Lower leg skin (tissue), 4 donors: Measurements from ENCODE around the gene MAPK14. TPM values are rescaled to one million over a fixed set of nuclear protein-coding genes. Genes with fewer than 3 reads are reported as not detected.
"Not testable (repeated sequence)": the region's sequence is repeated elsewhere in the genome, so short reads cannot be mapped to it uniquely, and the experiment has no call there.

ENCODE experiments used
- DNase-seq, 2 donors: peaks; one replicate each; pipeline ENCODE4 v3.0.0-alpha.2; 2019; ENCODE audit warnings: low spot score in 2 of 2
- H3K4me3 ChIP-seq: fragments of 200-600 bp; sonication (generic); 2 replicates; pipeline ENCODE4 v1.5.1; 2017; ENCODE audit warnings: mild to moderate bottlenecking, low read depth; ENCODE audit not compliant: poor library complexity, severe bottlenecking
- CTCF ChIP-seq, 3 donors: fragments of 450-650 bp; IDR thresholded peaks; one replicate each; pipeline ENCODE4 v1.5.1; 2016; ENCODE audit warnings: antibody characterized with exemption in 3 of 3, mild to moderate bottlenecking in 3 of 3, moderate library complexity in 2 of 3
- POLR2A ChIP-seq, 2 donors: fragments of 450-650 bp; IDR thresholded peaks; one replicate each; pipeline ENCODE4 v1.6.1; 2016 to 2017; ENCODE audit warnings: antibody characterized with exemption in 2 of 2, mild to moderate bottlenecking in 1 of 2, moderate library complexity in 1 of 2
- WGBS, 2 donors: methylation state at CpG; one replicate each; pipeline ENCODE4 v1.1.5; 2018; 5-methylcytosine and 5-hydroxymethylcytosine counted together
- intact Hi-C: fragments of 100-400 bp; cut with DNase I; formaldehyde crosslinking; loops from one replicate; pipeline ENCODE4 v1.15.0; 2023; ENCODE audit warnings: low total_unique reads
- total RNA-seq, 4 donors: library from RNA; depleted of rRNA; stranded (reverse); fragments of >200 nt; gene quantifications; one replicate each; pipeline ENCODE4 v1.1.0, GENCODE V29; 2016

Gene MAPK14
- total RNA-seq, 4 donors from 2014 or later = 63.0 to 153 (median 77.7) TPM

- 79 to 81% methylated on average over 4 of the region's 4 CpGs for WGBS, 2 donors
- intact Hi-C loops = no loop called here
- no peak overlapping the region for H3K4me3 ChIP-seq
- no peak for DNase-seq
- TF ChIP-seq POLR2A (IDR thresholded peaks at IDR 0.05) = no peak
- no peak for TF ChIP-seq CTCF (IDR thresholded peaks at IDR 0.05)
These were observed 94.3 kb downstream of the MAPK14 start for GRCh38 chr6:36121787-36122494.

- no peak overlapping the region for H3K4me3 ChIP-seq
- TF ChIP-seq CTCF (IDR thresholded peaks at IDR 0.05) (no peak), POLR2A (IDR thresholded peaks at IDR 0.05) (no peak)
- DNase-seq = no peak
- 75 to 77% methylated on average over 11 of the region's 11 CpGs for WGBS, 2 donors
- intact Hi-C loops = no loop called here
These were observed 95.1 kb downstream of the MAPK14 start for GRCh38 chr6:36122495-36123269.

GRCh38 chr6:36123270-36124139, 95.9 kb downstream of the MAPK14 start:
- intact Hi-C loops = no loop called here

DNA sequence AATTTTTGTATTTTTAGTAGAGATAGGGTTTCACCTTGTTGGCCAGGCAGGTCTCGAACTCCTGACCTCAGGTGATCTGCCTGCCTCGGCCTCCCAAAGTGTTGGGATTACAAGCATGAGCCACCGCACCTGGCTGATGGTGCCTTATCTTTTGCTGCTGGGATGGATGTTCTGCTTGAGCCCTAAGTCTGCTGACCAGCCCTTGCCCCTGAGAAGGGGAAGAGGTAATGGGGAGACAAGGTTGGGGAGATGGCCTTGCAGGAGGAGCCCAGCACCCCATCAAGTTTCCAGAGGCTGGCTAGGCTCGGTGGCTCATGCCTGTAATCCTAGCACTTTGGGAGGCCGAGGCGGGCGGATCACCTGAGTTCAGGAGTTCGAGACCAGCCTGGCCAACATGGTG, 96.7 kb downstream of the MAPK14 start:
- WGBS, 2 donors = 83 to 87% methylated on average over 8 of the region's 8 CpGs
- H3K4me3 ChIP-seq, intact Hi-C loops: not testable (repeated sequence)
- DNase-seq = peak in 1 of 2 donors; percentile 73

More at GRCh38 chr6:36123270-36124139, 95.9 kb downstream of the MAPK14 start:
- 38 to 39% methylated on average over 10 of the region's 10 CpGs for WGBS, 2 donors
- H3K4me3 ChIP-seq = no peak overlapping the region
- peak; percentile 73 to 97 for DNase-seq
- TF ChIP-seq CTCF (IDR thresholded peaks at IDR 0.05) = no peak
- TF ChIP-seq POLR2A (IDR thresholded peaks at IDR 0.05) = no peak

DNA sequence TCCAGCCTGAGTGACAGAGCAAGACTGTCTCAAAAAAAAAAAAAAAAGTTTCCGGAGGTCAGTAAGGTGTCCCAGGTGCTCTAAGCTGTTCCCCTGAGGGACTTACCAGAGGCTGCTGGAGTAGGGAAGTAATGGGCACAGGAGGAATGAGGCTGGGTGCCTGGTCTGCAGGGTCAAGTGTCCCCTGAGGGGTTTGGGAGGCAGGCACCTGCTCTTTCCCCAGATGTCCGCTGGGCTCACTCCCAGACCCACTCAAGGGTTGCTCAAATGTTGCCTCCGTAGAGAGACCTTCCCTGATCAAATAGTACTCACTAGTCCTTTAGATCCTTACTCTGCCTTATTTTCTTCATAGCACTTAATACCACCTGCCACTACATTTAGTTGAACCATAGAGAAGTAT, 97.3 kb downstream of the MAPK14 start:
- WGBS, 2 donors = 71 to 87% methylated on average over 3 of the region's 3 CpGs
- TF ChIP-seq POLR2A (IDR thresholded peaks at IDR 0.05) (no peak), CTCF (IDR thresholded peaks at IDR 0.05) (no peak)
- intact Hi-C loops = no loop called here
- H3K4me3 ChIP-seq = no peak overlapping the region
- peak in 1 of 2 donors; percentile 74 for DNase-seq

GRCh38 chr6:36125575-36125974, 98.0 kb downstream of the MAPK14 start:
- intact Hi-C loops = no loop called here
- WGBS, 2 donors = 83 to 94% methylated on average over 8 of the region's 8 CpGs
- H3K4me3 ChIP-seq = no peak overlapping the region
- DNase-seq = no peak
- TF ChIP-seq POLR2A (IDR thresholded peaks at IDR 0.05) = no peak
- no peak for TF ChIP-seq CTCF (IDR thresholded peaks at IDR 0.05)
